Lower lobe of right lung (tissue), 2 donors: Measurements from ENCODE around the gene FAM117A. TPM values are rescaled to one million over a fixed set of nuclear protein-coding genes. Genes with fewer than 3 reads are reported as not detected.

Source experiments
- ATAC-seq, 2 donors: fragments of 200-7000 bp; cut with Tn5 transposase; one replicate each; pipeline ENCODE4 v1.9.1; 2020 to 2022; ENCODE audit warnings: mild to moderate bottlenecking in 2 of 2, moderate library complexity in 2 of 2
- DNase-seq: peaks from one replicate; pipeline ENCODE4 v3.0.0-alpha.2; 2020
- H3K27ac ChIP-seq: fragments of 200-600 bp; one replicate; pipeline ENCODE4 v1.8.0; 2022
- H3K27me3 ChIP-seq: fragments of 200-600 bp; one replicate; pipeline ENCODE4 v1.8.0; 2022; ENCODE audit warnings: low read depth
- H3K36me3 ChIP-seq: fragments of 200-600 bp; one replicate; pipeline ENCODE4 v1.8.0; 2022; ENCODE audit warnings: mild to moderate bottlenecking
- H3K4me1 ChIP-seq: fragments of 200-600 bp; one replicate; pipeline ENCODE4 v1.8.0; 2022
- H3K4me3 ChIP-seq: fragments of 200-600 bp; one replicate; pipeline ENCODE4 v1.8.0; 2022; ENCODE audit warnings: mild to moderate bottlenecking
- H3K9me3 ChIP-seq: fragments of 200-600 bp; one replicate; pipeline ENCODE4 v1.8.0; 2022
- intact Hi-C: fragments of 100-400 bp; cut with DNase I; formaldehyde crosslinking; loops from one replicate; pipeline ENCODE4 v1.11.0; 2022
- total RNA-seq: library from RNA; stranded (reverse); fragmentation: NEBNext Ultra II Directional; extraction: Animal tissue kit (Norgen Biotek cat#: 25700); gene quantifications from one replicate; pipeline ENCODE4 v1.2.1, GENCODE V29; 2021
- TF ChIP-seq, protein P1 (sequence below): fragments of 200-600 bp; IDR thresholded peaks from one replicate; pipeline ENCODE4 v1.8.0; 2022; ENCODE audit warnings: antibody characterized with exemption, mild to moderate bottlenecking
- donor health status: DM: no; HTN: yes; CAD: no; lungs with severe emphysema.

FAM117A gene
- total RNA-seq, 1 donor from 2014 or later = 16.4 TPM

DNA sequence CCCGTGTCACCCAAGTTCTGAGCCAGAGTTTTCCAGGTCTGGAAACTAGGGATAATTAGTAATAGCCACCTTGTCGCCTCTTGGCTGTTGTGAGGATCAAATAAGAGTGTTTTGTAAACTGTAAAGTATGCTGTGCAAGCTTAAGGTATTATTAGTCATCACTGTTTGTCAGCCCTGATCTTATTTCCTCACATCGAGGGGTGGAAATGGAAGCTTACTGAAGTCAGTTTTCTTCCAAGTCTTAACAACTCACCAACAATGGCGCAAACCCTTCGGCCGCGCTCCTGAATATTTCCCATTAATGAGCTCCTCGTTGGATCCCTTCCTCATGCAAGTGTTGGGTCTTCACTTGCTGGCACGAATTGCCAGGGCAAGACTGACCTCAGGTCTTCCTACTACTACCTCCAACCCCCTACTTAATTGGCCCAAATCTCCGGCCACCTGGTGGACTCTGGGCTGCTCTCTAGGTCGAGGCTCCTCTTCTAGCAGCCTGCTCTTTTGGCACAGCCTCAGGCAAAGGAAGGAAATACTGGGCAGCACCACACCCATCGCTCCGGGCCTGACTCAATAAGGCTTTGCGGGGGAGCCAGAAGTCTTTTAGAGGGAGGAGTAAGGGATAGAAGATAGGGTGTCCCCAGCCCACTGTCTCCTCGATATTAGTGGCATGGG is 55.3 kb downstream of the FAM117A start:
- Histone ChIP-seq H3K27me3 (no peaks in the 10 kb centered on the region), H3K27ac (peak overlapping the region; percentile 93), H3K4me3 (peak overlapping the region; percentile 91), H3K4me1 (peaks cover 22% of the 10 kb centered on the region), H3K36me3 (peaks cover 57% of the 10 kb centered on the region), H3K9me3 (no peaks in the 10 kb centered on the region)
- DNase-seq (no peak), ATAC-seq (peak in 1 of 2 donors; percentile 13)
- intact Hi-C loops = no loop called here
- TF ChIP-seq, protein P1, sequence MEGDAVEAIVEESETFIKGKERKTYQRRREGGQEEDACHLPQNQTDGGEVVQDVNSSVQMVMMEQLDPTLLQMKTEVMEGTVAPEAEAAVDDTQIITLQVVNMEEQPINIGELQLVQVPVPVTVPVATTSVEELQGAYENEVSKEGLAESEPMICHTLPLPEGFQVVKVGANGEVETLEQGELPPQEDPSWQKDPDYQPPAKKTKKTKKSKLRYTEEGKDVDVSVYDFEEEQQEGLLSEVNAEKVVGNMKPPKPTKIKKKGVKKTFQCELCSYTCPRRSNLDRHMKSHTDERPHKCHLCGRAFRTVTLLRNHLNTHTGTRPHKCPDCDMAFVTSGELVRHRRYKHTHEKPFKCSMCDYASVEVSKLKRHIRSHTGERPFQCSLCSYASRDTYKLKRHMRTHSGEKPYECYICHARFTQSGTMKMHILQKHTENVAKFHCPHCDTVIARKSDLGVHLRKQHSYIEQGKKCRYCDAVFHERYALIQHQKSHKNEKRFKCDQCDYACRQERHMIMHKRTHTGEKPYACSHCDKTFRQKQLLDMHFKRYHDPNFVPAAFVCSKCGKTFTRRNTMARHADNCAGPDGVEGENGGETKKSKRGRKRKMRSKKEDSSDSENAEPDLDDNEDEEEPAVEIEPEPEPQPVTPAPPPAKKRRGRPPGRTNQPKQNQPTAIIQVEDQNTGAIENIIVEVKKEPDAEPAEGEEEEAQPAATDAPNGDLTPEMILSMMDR = no peak

DNA sequence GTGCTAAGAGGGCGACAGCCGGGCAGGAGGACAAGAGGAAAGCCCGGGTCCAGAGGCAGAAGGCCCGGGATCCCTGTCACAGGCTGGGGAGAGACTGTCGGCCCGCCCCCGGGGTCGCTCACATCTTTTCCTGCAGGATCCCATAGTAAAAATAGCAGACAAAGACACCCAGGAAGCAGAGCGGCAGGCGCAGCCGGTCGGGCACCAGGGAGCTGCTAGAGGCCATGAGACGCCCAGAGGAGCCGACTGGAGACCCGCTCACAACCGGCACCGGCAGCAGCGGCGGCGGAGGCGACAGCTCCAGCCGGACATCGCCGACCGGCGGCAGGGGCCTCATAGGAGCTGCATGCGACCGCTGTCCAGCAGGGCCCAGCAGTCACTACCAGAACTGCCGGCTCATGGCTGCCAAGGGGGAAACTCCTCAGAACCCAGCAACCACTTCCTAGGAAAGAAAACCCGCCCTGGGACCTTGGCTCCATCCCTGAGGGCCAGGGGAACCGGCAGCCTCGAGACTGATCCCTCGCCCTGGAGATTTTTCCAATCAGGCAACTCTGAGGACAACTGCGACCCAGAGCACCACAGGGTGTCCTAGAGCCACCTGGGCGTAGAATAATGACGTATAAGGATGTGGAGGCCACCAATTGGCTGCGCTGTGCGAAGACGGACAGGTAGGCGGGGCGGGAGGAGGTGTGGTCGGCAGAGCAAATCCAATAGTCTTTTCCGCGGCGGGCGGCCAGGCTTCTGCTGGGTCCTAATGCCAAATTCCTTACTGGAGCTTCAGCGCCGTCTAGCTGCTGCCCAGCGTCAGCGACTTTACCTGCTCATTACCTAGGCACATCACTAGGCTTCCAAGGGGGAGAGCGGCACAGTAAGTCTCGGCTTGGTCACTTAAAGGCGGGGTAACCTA is 56.1 kb downstream of the FAM117A start, which contains the start of gene SLC35B1:
TSS of gene SLC35B1 (minus strand) at position 357 of the 907 bp plus-strand sequence. CDS start at position 226, 131 bp downstream.
- peak within 1 kb of the TSS; percentile 91 for H3K4me3 ChIP-seq
- peaks cover 22% of the 10 kb centered on the region for H3K4me1 ChIP-seq
- no peaks in the 10 kb centered on the region for H3K27me3 ChIP-seq
- intact Hi-C loops = no loop called here
- H3K9me3 ChIP-seq = no peaks in the 10 kb centered on the region
- peak; percentile 99 to 100 for ATAC-seq
- peak; percentile 100 for DNase-seq
- TF ChIP-seq, protein P1 = peak; percentile 71
- H3K27ac ChIP-seq = peak within 1 kb of the TSS; percentile 93
- peaks cover 57% of the 10 kb centered on the region for H3K36me3 ChIP-seq

- Histone ChIP-seq H3K27ac (peak overlapping the region; percentile 93), H3K27me3 (no peaks in the 10 kb centered on the region), H3K4me3 (peak overlapping the region; percentile 91), H3K9me3 (no peaks in the 10 kb centered on the region), H3K36me3 (peaks cover 57% of the 10 kb centered on the region), H3K4me1 (peaks cover 22% of the 10 kb centered on the region)
- ATAC-seq (no peak), DNase-seq (no peak)
- intact Hi-C loops = no loop called here
- TF ChIP-seq, protein P1 = no peak
Measured at GRCh38 chr17:49707246-49707607, 56.7 kb downstream of the FAM117A start.

- Histone ChIP-seq H3K36me3 (peaks cover 58% of the 10 kb centered on the region), H3K9me3 (no peaks in the 10 kb centered on the region), H3K4me1 (peaks cover 22% of the 10 kb centered on the region), H3K4me3 (no peak overlapping the region), H3K27me3 (no peaks in the 10 kb centered on the region), H3K27ac (no peak overlapping the region)
- TF ChIP-seq, protein P1 = no peak
- no peak for DNase-seq
- intact Hi-C loops = no loop called here
- ATAC-seq = no peak
Measured at GRCh38 chr17:49705254-49705653, 58.7 kb downstream of the FAM117A start.

- Histone ChIP-seq H3K4me3 (no peak overlapping the region), H3K27me3 (no peaks in the 10 kb centered on the region), H3K9me3 (no peaks in the 10 kb centered on the region), H3K27ac (no peak overlapping the region), H3K4me1 (peaks cover 17% of the 10 kb centered on the region), H3K36me3 (peaks cover 66% of the 10 kb centered on the region)
- DNase-seq = no peak
- intact Hi-C loops = no loop called here
- ATAC-seq = no peak
- TF ChIP-seq, protein P1 = peak; percentile 46
Measured at GRCh38 chr17:49703557-49704277, 60.2 kb downstream of the FAM117A start.
